HFFc6 (cell line): ENCODE results near the gene MALRD1. TPM values are rescaled to one million over a fixed set of nuclear protein-coding genes. Genes with fewer than 3 reads are reported as not detected.

Experiments
- DNase-seq: peaks from one replicate; pipeline ENCODE4 v3.0.0-alpha.2; 2018
- H3K27ac Mint-ChIP-seq: 2 replicates; pipeline ENCODE4 v1.8.0; 2020; ENCODE audit warnings: mild to moderate bottlenecking, mixed read lengths
- H3K27me3 Mint-ChIP-seq: 2 replicates; pipeline ENCODE4 v1.8.0; 2021; ENCODE audit warnings: mild to moderate bottlenecking, moderate library complexity, mixed read lengths; ENCODE audit not compliant: insufficient read depth
- H3K36me3 Mint-ChIP-seq: 2 replicates; pipeline ENCODE4 v1.8.0; 2021; ENCODE audit warnings: low read depth, mixed read lengths
- H3K4me1 Mint-ChIP-seq: 2 replicates; pipeline ENCODE4 v1.8.0; 2020; ENCODE audit warnings: low read depth, mixed read lengths
- H3K4me3 Mint-ChIP-seq: 2 replicates; pipeline ENCODE4 v1.8.0; 2020; ENCODE audit warnings: mild to moderate bottlenecking, moderate library complexity, mixed read lengths
- H3K9me3 Mint-ChIP-seq: 2 replicates; pipeline ENCODE4 v1.8.0; 2020; ENCODE audit warnings: mild to moderate bottlenecking, mixed read lengths
- long read RNA-seq: library from polyadenylated mRNA; unstranded; transcript quantifications from one replicate; pipeline ENCODE4 v2.0.0, GENCODE V29; 2019
- total RNA-seq, 6 experiments: library from RNA; stranded (reverse); fragmentation: NEBNext Ultra II Directional; extraction: Animal tissue kit (Norgen Biotek cat#: 25700); gene quantifications; 2 replicates in 1 of 6; 3 replicates in 5 of 6; pipeline ENCODE4 v1.2.3, GENCODE V29; 2021
- TF ChIP-seq, protein P1 (sequence below): fragments of 200-600 bp; sonication (generic); IDR thresholded peaks from 2 replicates; pipeline ENCODE4 v1.5.0; 2021; ENCODE audit warnings: antibody characterized with exemption, mild to moderate bottlenecking

MALRD1 gene
- total RNA-seq, result not detected
- long read RNA-seq, result 0 reads

DNA sequence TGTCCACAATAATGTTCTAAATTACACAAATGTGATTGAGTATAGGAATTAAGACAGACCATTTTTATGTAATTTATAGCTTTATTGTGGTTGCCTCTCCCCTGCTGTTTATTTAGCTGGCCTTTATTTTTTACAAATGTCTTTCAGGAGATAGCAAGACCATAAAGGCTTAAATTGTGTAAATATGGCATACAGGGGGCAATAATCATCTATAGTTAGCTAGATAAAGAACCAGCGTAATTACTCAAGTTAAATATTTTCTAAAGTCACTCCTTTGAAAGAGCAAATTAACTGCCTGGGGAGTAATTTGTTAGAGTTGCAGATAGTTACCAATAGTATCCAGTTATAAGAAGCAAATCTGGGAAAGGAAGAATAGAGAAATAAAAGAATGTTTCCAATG is at the start of gene MALRD1:
Gene MALRD1, plus strand, starts transcription at position 313 of the 400 bp plus-strand sequence. CDS start 138 bp downstream, outside the sequence.
- Mint-ChIP-seq H3K36me3 (no peaks in the 10 kb centered on the region), H3K4me1 (no peaks in the 10 kb centered on the region), H3K27ac (no peak within 1 kb of the TSS), H3K27me3 (peaks cover under 1% of the 10 kb centered on the region), H3K9me3 (peaks cover 61% of the 10 kb centered on the region), H3K4me3 (no peak within 1 kb of the TSS)
- TF ChIP-seq, protein P1, sequence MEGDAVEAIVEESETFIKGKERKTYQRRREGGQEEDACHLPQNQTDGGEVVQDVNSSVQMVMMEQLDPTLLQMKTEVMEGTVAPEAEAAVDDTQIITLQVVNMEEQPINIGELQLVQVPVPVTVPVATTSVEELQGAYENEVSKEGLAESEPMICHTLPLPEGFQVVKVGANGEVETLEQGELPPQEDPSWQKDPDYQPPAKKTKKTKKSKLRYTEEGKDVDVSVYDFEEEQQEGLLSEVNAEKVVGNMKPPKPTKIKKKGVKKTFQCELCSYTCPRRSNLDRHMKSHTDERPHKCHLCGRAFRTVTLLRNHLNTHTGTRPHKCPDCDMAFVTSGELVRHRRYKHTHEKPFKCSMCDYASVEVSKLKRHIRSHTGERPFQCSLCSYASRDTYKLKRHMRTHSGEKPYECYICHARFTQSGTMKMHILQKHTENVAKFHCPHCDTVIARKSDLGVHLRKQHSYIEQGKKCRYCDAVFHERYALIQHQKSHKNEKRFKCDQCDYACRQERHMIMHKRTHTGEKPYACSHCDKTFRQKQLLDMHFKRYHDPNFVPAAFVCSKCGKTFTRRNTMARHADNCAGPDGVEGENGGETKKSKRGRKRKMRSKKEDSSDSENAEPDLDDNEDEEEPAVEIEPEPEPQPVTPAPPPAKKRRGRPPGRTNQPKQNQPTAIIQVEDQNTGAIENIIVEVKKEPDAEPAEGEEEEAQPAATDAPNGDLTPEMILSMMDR, result no peak
- DNase-seq, result no peak

DNA sequence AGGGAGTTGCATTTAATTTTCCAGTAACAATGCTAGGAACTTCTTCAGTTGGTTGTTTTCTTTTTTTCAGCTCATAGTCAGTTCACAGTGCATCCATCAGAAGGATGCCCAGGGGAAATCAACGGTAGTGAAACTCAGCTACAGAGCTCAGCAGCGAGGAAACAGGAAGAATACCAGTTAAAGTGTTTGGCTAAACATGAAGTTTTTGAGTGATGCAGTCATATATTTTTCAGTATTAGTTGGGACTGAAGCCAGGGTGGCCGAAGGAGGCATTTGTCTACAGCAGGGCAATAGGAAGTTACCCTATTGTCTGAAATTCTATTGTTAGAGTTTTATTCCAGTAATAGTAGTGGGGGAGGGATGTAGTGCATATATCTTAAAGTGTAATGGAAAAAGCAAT is 45.3 kb upstream of the MALRD1 start:
- Mint-ChIP-seq H3K36me3 (0 out of 2 replicates have a peak, but pooled peaks cover 4% of the 10 kb centered on the region), H3K9me3 (peaks cover 30% of the 10 kb centered on the region), H3K27me3 (no peaks in the 10 kb centered on the region; the same call in 1 of the 2 replicates), H3K4me3 (no peak overlapping the region), H3K4me1 (no peaks in the 10 kb centered on the region), H3K27ac (no peak overlapping the region)
- DNase-seq, result no peak
- TF ChIP-seq, protein P1, result no peak

DNA sequence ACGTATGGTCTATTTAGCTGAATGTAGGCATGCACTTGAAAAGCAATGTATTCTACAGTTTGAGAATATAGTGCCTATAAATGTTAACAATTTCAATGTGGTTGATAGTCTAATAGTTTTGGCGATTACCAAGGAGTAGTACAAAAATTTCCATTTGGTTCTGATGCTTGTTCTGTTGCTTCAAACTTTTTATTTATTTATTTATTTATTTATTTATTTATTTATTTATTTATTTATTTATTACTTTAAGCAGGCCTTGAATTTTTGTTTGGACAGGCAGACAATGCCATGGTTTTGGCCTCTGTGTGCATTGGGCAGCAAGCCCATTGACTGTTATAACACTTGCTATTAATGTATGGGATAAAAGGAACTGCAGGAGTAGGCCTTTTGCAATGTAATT is 36.5 kb upstream of the MALRD1 start:
- H3K27me3 Mint-ChIP-seq, result no peaks in the 10 kb centered on the region
- H3K4me1 Mint-ChIP-seq, result no peaks in the 10 kb centered on the region
- no peaks in the 10 kb centered on the region for H3K36me3 Mint-ChIP-seq
- no peak overlapping the region for H3K4me3 Mint-ChIP-seq
- H3K9me3 Mint-ChIP-seq, result peaks cover 66% of the 10 kb centered on the region
- DNase-seq, result no peak
- TF ChIP-seq, protein P1, result no peak
- no peak overlapping the region for H3K27ac Mint-ChIP-seq

DNA sequence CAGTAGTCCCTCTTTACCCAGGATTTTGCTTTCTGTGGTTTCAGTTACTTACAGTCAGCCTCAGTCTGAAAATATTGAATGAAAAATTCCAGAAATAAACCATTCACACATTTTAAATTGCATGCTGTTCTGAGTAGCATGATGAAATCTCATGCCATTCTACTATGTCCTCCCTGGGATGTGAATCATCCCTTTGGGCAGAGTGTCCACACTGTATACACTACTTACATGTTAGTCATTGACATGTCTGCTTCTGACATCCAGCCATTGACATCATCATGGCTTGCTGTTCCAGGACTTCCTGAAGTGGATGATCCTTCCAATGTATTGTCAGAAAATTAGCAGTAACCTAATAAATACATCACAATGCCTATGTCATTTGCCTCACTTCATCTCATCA is 34.6 kb upstream of the MALRD1 start:
- H3K36me3 Mint-ChIP-seq, result no peaks in the 10 kb centered on the region
- H3K27ac Mint-ChIP-seq, result no peak overlapping the region
- DNase-seq, result no peak
- H3K4me1 Mint-ChIP-seq, result no peaks in the 10 kb centered on the region
- no peaks in the 10 kb centered on the region for H3K27me3 Mint-ChIP-seq
- peaks cover 62% of the 10 kb centered on the region for H3K9me3 Mint-ChIP-seq
- TF ChIP-seq, protein P1, result no peak
- H3K4me3 Mint-ChIP-seq, result no peak overlapping the region

DNA sequence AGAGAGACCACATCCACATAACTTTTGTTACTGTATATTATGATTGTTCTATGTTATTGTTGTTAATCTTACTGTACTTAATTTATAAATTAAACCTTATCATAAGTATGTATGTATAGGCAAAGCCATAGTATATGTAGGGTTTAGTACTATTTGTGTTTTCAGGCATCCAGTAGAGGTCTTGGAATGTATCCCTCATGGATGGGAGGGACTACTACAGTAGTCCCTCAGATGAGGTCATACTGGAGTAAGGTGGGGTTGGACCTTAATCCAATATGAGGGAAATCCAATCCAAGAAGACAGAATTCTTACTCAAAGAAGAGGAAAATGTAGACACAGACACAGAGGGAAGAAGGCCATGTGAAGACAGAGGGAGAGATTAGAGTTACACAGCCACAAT is 34.1 kb upstream of the MALRD1 start:
- H3K36me3 Mint-ChIP-seq, result no peaks in the 10 kb centered on the region
- TF ChIP-seq, protein P1, result no peak
- no peaks in the 10 kb centered on the region for H3K4me1 Mint-ChIP-seq
- DNase-seq, result no peak
- peaks cover 59% of the 10 kb centered on the region for H3K9me3 Mint-ChIP-seq
- H3K4me3 Mint-ChIP-seq, result no peak overlapping the region
- no peaks in the 10 kb centered on the region for H3K27me3 Mint-ChIP-seq
- no peak overlapping the region for H3K27ac Mint-ChIP-seq
